GM12872 (cell line): Measurements from ENCODE around the gene PDCD7.

Experiments
- CTCF ChIP-seq: IDR thresholded peaks from 3 replicates; pipeline ENCODE4 v1.5.1; 2011; ENCODE audit warnings: low read depth, mild to moderate bottlenecking, low read length, moderate library complexity; ENCODE audit not compliant: insufficient read depth

PDCD7 gene

DNA sequence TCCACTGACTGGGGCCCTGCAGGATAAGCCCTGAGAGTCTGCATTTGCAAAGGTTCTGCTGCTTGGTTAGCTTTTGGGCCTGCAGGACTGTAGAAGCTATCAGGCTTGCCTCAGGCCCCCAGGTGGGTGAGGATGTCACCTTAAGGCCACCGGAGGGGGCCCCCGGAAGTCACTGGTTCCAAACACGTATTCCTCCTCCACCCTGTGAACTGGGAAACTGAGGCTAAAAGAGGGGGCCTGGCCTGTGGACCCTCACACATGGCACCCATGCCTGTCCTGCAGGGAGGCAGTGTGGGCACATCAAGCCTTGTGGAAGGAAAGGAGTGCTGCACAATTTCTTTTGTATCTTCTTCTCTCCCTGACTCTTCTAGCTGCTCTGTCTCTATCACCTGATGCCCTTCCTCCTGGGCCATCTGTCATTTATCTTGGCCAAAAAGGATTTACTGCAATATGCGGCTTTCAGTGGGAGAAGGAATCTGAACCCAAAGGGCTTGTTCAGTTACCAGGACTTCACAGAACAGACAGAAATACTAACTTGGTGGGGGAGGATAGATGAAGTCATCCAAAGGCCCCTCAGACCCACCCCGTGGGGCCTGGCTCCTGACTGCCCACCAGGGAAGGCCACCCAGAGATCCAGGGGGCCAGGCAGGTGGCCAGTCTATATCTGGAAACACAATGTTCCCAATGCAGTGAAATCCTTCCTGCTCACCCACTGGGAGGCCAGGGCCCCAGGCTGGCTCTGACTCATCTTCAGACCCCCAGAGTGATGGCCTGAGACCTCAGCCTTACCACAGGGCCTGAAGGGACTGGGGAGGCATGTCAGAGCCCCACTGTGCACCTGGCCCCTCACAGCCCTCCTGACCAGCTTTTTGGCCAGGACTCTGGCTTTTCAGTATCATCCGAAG lies 36.9 kb downstream of the PDCD7 start:
- TF ChIP-seq CTCF, result no peak

DNA sequence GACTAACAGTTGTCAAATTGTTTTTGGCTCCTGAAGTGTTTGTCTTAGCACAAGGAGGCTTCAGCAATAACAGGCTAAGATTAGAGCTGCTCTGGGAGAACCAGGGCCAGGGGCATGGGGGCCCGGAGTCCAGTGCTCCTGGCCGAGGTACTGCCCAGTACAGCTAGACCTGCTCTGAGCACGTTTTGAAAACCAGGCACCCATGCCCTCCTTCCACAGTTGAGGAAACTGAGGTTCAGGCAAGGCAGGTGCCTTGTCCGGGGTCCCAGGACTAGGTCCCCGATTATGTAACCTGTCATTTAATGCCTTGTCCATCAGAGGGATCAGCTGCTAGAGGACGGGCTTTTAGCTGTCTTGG lies 37.9 kb downstream of the PDCD7 start:
- no peak for TF ChIP-seq CTCF

GRCh38 chr15:65095011-65095746 lies 38.4 kb downstream of the PDCD7 start:
- TF ChIP-seq CTCF, result no peak

GRCh38 chr15:65094294-65094995 lies 39.2 kb downstream of the PDCD7 start:
- TF ChIP-seq CTCF, result no peak

GRCh38 chr15:65092911-65093792 lies 40.5 kb downstream of the PDCD7 start:
- TF ChIP-seq CTCF, result no peak

DNA sequence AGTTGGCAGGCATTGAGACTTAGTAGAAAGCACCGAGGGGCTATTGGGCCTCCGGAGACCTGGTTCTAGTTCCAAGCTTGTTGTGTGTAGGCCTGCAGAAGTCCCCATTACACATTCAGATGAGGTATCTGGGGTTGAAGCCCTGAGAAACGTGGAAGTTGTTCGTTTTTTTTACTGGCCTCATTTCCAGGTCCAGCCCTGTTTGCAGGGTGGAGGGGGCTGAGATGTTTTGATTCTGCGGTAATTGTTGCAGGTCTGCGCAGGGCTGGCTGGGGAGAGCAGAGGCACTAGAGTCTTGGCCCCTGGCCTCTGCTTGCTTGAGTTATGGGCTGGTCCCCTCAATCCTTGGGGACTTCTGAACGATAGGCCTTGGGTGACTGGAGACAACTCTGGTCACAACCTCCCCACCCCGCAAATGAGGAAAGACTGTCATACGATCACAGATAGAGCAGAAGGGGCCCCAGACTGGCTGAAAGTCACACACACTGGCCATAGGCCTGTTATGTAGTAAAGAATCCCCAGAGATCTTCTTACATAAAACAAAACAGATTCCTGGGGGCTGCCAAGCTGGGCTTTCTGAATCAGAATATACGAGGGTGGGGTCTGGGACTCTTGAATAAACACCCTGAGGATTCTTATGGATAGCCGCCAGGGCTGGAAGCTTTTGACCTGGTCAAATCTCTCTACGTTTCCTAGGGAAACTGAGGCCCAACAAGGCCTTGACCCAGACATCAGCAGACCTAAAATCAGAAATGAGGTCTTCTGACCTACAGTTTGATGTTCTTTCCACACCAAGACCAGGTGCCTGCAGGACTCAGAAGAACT lies 41.5 kb downstream of the PDCD7 start:
- TF ChIP-seq CTCF, result no peak
